ENCODE data around the gene RPS21.

Gene RPS21

GRCh38 chr20:62396367-62397239, 9.7 kb downstream of the RPS21 start:
- no peak for DNase-seq (ENCODE audit: low read depth)

GRCh38 chr20:62398120-62398821, 11.4 kb downstream of the RPS21 start:
- DNase-seq (ENCODE audit: low read depth): no peak

- DNase-seq (ENCODE audit: low read depth): no peak
Measured at GRCh38 chr20:62400021-62400420, 13.1 kb downstream of the RPS21 start.

GRCh38 chr20:62400541-62400940, 13.6 kb downstream of the RPS21 start:
- DNase-seq (ENCODE audit: low read depth): no peak

GRCh38 chr20:62401331-62401779, 14.5 kb downstream of the RPS21 start:
- no peak for DNase-seq (ENCODE audit: low read depth)

GRCh38 chr20:62402456-62403150, 15.7 kb downstream of the RPS21 start:
- DNase-seq (ENCODE audit: low read depth): no peak

- DNase-seq (ENCODE audit: low read depth): no peak
Measured at GRCh38 chr20:62403331-62403730, 16.4 kb downstream of the RPS21 start.

- no peak for DNase-seq (ENCODE audit: low read depth)
Measured at GRCh38 chr20:62404112-62404665, 17.3 kb downstream of the RPS21 start.

- no peak for DNase-seq (ENCODE audit: low read depth)
Measured at GRCh38 chr20:62404761-62405107, 17.8 kb downstream of the RPS21 start.

GRCh38 chr20:62405108-62405980, 18.4 kb downstream of the RPS21 start:
- DNase-seq (ENCODE audit: low read depth): no peak

GRCh38 chr20:62405981-62406513, 19.1 kb downstream of the RPS21 start:
- no peak for DNase-seq (ENCODE audit: low read depth)

- DNase-seq (ENCODE audit: low read depth): no peak
Measured at GRCh38 chr20:62406635-62407176, 19.8 kb downstream of the RPS21 start.

- peak; percentile 85 for DNase-seq (ENCODE audit: low read depth)
Measured at GRCh38 chr20:62407221-62407992, 20.5 kb downstream of the RPS21 start, which contains the start of gene CABLES2. CABLES2 (minus strand) TSS chr20:62407285; CDS start chr20:62407276, 9 bp downstream.

GRCh38 chr20:62408055-62408454, 21.2 kb downstream of the RPS21 start:
- DNase-seq (ENCODE audit: low read depth): no peak

- DNase-seq (ENCODE audit: low read depth): no peak
Measured at GRCh38 chr20:62408640-62409039, 21.7 kb downstream of the RPS21 start.

- DNase-seq (ENCODE audit: low read depth): no peak
Measured at GRCh38 chr20:62409086-62409853, 22.4 kb downstream of the RPS21 start.

- DNase-seq (ENCODE audit: low read depth): no peak
Measured at GRCh38 chr20:62409931-62410745, 23.2 kb downstream of the RPS21 start.

GRCh38 chr20:62410746-62411478, 24.0 kb downstream of the RPS21 start:
- no peak for DNase-seq (ENCODE audit: low read depth)
